Prostate gland (tissue), 2 donors: ENCODE measurements around the gene CXCL5.
"Not testable (repeated sequence)": the region's sequence is repeated elsewhere in the genome, so short reads cannot be mapped to it uniquely, and the experiment has no call there.

Experiments used
- CTCF ChIP-seq, 4 experiments: fragments of 200-600 bp in 2 of 4; fragments of 450-650 bp in 2 of 4; sonication (generic) in 2 of 4; IDR thresholded peaks; 1 replicate in 3 of 4; 2 replicates in 1 of 4; pipeline ENCODE4 v1.5.1; 2016 to 2019; ENCODE audit warnings: antibody characterized with exemption in 4 of 4, mild to moderate bottlenecking in 2 of 4, moderate library complexity in 2 of 4
- POLR2A ChIP-seq: fragments of 450-650 bp; IDR thresholded peaks from one replicate; pipeline ENCODE4 v1.6.1; 2016; ENCODE audit warnings: antibody characterized with exemption, mild to moderate bottlenecking
- POLR2AphosphoS5 ChIP-seq: sonication (generic); formaldehyde crosslinking; IDR thresholded peaks from one replicate; pipeline ENCODE4 v1.6.1; 2017; ENCODE audit warnings: antibody characterized with exemption

GRCh38 chr4:73950376-73950920 lies 48.0 kb downstream of the CXCL5 start:
- not testable (repeated sequence) for TF ChIP-seq CTCF (IDR thresholded peaks at IDR 0.05); POLR2AphosphoS5; POLR2A
